Activated CD8-positive, alpha-beta memory T cell treated with anti-CD3 and anti-CD28 coated beads, Interleukin-2, amount 50 U/mL, for 1 hour (primary cell): ENCODE measurements around the gene RPLP2.

Source experiments
- DNase-seq: peaks from one replicate; pipeline ENCODE4 v3.0.0-alpha.2; 2020; ENCODE audit errors: extremely low read depth

Gene RPLP2

DNA sequence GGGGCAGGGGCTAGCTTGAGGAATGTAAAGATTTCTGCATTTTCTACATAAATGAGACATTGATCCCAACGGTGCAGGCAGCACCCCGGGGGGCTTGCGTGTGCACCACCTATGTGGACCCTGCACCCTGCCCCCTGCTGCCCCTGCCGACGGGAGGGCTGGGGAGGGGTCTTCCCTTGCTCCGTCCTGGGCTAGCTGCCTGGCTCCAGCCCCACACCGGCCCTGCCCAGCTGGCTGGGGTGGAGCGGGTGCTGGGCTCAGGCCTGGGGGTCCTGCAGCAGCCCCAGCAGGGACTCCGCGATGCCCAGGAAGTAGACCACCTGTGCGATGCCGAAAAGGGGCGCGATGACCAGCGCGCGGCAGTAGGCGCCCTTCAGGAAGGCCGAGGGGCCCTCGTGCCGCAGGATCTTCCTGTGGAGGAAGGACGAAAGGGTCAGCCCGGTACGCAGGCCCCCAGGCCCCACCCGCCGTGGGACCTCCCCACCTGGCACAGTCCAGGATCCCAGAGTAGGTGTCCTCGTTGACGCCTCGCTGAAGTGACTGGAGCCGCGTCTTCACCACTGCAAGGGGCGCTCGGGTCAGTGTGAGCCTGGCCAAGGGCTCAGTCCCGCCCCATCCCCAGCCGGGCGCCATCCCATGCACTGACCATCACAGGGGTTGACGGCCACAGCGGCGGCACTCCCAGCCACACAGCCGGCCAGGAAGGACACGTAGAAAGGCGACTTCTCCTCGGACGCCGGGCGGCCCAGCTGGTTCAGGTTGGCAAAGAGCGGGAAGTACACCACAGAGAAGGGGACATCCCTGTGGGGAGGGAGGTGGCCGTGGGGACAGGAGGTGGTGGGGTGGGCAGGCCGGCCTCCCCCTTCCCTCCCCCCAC lies 17.9 kb upstream of the RPLP2 start:
- DNase-seq = no peak

DNA sequence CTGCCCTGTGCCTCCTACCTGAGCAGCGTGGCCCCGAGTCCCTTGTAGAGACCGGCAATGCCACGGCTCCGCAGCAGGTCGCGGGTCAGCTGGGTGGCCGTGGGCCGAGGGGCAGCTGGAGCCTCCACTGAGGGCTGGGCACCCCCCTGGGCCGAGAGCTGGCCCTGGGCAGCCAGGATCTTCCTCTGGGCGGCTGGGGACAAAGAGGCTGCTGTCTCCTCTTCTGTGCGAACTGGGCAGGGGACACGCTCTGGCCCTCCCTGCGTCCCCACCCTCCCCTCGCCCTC lies 17.3 kb upstream of the RPLP2 start:
- DNase-seq = no peak

DNA sequence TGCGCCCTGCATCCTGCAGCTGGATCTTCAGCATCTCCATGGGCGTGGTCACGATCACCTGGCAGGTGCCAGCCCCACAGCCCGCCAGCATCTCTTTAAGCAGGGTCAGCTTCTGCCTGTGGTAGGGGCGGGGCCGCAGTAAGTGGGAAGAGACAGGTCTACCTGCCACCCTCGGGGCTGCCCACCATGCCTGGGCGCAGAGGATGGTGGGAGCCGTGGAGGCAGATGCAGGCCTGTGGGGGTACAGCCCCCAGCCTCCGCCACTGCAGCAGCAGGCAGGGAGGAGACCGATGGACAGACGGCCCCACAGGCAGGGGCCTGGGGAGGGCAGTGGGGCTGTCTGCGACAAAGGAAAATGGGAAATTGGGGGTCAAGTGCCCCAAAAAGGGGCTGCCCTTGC lies 16.9 kb upstream of the RPLP2 start:
- no peak for DNase-seq

DNA sequence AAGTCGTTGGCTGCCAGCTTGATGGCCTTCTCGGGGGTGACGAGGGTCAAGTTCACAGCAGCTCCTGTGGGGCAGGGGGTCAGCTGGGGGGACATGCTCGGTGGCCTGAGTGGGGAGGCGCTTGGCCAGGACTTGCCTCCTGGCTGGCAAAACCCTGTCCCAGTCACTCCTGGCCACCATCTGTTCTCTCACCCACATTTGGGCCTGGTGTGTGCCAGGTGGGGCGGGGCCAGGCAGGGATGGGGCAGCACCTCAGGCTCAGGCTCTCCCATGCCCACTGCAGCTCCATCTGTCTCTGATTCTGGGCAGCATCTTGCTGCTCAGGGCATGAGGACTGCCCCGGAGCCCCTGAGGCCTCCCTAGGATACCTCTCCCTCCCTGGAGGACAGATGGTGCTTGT lies 16.2 kb upstream of the RPLP2 start:
- DNase-seq = no peak

DNA sequence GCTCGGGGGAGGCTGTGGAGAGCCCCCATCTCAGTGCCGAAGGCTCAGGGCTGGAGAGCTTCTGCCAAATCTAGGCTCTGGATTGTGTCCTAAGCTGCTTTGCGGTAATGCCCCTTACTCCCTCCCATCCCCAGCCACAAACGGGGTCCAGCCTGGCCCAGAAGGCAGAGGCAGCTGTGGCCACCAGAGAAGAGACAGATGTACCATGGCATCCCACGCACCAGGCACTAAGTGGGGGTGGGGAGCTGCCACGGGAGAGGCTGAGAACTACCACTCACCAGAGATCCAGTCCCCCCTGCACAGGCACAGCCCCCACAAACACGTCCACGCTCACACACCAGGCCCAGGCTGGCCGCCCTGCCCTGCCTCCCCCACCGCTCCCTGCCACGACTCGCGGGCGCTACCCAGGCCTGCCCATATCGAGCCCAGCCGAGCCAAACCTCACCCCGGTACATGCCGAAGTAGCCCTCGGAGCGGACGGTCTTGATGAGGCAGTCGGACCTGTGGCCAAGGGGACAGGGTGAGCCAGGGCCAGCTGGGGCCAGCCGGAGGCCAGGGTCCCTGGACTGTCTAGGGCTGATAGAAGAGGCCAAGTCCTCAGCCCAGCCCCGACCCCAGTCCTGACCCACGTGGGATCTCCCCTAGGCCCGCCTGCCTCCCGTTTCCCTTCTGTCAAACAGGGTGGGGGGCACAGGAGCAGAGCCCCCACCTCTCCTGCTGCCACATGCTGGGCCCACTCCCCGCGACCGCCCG lies 15.6 kb upstream of the RPLP2 start:
- no peak for DNase-seq

DNA sequence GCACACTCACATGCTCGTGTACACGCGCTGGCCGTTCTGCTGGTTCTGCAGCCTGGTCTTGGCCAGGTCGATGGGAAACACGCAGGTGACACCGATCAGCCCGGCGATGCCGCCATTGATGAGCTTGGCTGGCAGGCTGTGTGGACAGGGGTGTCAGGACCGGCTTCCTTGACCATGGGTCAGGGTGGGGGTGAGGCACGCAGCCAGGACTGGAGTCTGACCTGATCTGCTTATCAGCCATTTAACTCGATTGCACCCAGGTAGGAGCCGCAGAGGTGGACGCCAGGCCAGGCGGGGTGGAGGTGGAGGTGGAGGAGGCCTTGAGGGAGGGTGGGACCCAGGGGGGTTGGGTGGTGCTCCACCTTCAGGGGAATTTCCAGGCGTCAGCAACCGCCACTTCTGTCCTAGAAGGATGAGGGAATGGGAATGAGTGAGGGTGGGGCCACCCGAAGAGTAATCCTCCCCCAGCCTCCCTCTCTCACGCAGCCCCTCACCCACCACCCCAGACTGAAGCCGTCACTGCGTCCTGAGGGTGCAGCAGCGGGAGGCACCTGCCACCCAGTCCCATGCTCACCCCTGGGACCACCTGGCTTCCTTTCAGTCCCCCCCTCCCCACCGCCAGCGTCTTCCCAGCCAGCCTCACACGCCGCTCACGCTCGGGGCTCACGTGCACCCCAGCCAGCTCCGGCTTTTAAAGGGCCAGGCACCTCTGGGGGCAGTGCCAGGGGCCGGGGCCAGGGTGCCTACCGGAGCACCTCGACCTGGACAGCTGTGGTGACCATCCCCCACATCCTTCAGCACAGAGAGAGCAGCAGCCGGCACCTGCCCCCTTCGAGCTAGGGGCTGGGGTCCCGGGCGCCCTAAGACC lies 14.8 kb upstream of the RPLP2 start:
- DNase-seq = no peak

DNA sequence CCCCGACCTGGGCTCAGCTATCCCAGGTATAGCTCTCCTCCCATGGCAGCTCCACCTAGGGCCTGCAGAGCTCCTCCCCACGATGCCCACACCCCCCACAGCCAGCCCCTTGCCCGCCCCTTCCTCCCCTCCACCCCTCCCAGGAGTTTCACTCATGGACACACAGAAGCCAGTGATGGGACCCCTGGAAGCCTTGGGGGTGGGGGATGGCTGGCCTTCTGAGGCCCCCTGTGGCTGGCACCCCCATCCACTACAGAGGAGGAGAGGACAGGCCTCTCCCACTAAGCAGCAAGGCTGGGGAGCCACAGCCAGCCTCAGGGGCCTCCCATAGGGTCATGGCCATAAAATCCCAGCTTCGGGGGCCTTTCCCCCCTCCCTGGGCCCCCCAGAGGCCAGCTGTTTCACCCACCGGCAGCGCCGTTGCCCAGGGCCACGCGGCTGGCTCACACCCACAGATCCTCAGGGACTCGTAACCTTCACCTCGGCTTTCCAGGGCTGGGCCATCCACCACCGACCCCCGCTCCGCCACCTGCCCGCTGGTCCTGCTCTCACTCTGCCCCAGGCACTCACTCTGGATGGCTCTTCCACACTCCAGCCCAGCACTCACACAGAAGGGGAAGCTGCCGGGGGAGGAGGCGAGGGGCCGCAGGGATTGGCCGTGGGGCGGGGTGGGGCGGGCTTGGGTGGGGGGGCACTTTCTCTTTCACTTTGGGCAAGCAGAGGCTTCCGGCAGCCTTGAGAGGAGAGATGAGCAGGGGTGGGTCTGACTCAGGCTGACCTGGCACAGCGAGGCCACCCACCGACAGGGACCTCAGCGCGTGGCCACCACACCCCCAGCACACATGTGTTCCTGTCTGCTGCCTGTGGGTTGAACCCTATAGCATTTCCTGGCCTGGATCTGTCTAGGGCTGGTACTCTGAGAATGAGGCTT lies 13.9 kb upstream of the RPLP2 start:
- peak; percentile 39 for DNase-seq

DNA sequence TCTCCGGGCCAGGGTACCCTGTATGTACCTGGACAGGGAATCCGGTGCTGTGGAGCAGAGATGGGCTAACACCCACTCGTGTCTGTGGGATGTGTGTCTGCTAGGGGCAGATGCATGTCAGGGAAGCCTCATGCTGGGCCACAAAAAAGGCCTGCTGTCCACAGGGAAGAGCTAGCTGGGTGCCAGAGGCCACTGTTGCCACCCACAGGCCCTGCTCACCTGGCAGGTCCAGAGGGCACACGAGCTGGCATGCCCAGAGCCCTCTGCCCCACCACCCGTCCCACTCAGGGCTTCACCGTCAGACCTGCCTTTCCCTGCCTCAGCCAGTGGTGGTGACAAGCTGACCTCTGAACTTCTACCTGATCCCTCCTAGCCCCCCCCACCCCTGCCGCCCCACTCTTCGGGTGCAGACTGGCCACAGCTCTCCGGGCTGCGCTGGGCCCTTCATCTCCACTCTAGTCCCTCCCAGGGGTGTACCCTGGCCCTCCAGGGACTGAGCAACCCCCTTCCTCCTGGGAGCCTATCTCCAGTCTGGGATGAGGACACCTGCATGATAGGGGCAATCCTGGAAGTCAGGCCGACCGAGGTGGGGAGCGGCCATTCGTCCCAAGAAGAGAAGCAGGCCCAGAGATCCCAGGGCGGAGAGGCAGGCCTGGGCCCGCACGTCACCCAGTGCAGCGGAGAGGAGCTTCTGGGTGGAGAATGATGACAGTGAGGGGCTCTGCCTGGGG lies 13.0 kb upstream of the RPLP2 start:
- DNase-seq = no peak

DNA sequence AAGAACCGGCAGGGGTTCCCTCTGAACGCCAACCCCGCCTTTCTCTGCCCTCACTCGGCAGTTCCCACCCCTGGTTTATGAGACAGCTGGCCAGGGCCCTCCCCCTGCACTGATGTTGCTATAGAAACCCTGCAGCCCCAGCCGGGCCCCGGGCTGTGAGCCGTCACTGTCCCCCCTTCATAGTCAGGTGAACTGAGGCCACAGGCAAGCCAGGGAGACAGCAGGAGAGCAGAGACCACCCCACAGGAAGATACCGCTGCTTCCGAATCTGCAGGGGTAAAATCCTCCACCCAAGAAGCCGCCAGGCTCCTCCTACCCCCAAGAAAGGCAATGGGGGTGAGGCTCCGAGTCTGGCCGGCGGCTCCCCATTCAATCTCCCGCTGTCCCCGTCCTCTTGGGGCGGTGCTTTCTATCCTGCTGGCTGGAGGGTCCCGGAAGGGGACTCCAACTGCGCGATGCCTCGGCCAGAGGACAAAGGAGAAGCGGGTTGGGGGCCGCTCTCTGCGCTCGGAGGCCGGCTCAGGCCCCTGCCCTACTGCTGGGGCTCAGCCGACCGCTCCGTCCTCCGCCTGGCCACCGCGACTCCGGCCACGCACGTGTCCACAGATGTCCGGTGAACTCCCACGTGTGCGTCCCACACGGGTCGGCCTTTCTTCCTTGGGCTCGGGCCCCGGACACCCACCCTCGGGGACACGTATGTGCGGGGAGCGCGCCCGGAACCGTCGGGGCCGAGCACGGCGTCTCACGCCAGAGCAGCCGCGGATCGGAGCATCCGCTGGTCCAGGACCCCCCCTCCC lies 12.3 kb upstream of the RPLP2 start:
- DNase-seq = peak; percentile 62

DNA sequence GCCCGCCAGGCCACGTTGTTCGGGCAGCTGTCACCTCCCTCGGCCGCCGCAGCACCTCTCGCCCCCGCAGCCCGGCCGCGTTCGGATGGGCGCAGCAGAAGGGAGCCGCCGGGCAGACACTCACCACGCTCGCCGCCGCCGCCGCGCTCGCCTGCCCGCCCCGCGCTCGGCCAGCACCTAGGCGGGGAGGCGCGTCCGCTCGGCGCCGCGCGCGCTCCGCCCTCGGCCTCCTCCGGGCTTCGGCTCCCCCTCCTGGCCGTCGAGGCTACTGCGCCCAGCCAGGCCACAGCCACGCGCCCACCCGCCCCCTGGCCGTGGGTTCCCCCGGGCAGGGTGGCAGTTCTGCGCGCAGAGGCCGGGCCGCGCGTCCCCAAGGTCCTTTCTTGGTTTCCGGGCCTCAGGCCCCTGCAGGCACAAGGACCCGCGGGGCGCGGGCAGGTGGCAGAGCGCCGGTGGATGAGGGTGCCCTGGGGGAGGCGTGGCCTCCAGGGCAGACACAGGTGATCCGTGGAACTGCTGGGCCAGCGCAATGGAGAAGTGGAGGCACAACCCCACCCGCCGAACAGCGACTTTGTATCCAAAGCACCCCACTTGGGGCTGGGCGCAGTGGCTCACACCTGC lies 11.6 kb upstream of the RPLP2 start, which contains the start of gene SLC25A22:
Gene SLC25A22 (minus strand): TSS at position 189 of the 621 bp plus-strand sequence. CDS start 3,275 bp downstream, outside the sequence.
- no peak for DNase-seq

DNA sequence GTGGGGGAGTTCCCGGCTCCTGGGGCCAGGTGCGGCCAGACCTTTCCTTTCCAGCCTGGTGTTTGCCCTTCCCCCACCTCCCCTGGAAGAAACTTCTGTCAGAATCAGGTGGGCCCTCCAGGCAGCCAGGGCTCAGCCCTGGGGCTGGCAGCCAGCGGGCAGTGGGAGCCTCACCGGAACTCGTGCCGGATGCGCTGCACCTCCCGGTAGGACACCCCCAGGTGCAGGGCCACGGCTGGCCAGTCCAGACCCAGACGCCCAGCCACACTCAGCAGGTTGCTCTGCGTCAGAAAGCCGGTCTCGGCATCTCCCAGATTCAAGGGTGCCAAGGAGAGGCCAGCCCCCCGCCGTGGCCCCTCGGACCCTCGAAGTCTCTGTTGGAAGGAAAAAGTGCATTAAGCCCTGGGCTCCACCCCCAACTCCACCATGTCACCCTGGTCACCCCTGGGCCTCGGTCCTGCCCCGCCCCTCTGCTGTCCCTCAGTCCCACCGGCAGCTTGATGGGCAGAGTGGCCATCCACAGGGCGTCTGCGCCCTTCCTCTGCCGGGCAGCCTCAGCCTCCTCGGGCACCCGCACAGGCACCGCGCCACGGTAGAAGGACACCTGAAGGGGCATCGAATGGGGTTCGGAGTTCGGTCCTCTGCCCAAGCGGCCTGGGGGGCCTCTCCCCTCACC lies 10.0 kb upstream of the RPLP2 start:
- no peak for DNase-seq

DNA sequence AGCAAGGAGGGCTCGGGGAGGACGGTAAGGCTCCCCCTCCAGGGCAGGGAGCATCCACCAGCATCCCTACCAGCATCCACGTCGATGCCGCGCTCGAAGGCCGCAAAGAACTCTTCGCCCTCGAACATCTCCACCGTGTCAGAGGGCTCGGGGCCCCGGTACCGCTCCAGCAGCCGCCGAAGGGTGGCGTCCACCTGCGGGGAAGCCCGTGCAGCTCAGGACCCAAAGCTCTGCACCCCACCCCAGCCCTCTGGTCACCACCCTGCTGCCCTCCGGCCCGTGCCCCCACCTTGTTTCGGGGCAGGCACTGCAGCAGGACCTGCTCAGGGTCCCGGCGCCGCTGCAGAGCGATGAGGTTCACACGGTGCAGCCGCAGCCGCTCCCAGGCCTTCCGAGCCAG lies 9.3 kb upstream of the RPLP2 start:
- no peak for DNase-seq

DNA sequence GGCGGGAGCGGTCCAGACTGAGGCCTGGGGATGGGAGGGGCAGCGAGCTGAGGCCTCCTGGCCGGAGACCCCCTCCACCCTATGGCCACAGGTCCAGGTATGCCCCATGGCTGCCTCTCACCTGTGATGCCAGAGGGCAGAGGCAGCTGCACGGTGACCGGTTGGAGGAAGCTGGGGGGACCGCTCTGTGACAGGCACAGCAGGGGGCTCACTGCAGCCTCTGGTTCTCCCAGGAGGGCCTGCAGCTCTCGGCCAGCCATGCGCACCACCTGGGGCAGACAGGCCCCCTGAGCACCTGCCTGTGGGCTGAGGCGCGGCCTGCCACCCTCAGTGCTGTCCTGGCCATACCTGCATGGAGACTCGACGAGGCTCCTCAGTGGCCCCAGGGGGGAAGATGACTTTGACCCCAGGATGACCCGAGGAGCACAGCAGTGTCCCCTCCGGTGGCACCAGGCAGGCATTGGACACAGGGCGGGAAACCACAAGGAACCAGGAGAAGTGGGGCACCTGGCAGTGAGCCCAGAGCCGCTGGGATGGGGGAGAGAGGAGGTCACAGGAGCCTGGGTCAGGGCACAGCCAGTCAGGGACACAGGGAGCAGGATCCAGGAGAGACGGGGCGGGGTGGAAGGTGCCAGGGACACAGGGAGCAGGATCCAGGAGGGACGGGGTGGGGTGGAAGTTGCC lies 8.5 kb upstream of the RPLP2 start:
- no peak for DNase-seq

DNA sequence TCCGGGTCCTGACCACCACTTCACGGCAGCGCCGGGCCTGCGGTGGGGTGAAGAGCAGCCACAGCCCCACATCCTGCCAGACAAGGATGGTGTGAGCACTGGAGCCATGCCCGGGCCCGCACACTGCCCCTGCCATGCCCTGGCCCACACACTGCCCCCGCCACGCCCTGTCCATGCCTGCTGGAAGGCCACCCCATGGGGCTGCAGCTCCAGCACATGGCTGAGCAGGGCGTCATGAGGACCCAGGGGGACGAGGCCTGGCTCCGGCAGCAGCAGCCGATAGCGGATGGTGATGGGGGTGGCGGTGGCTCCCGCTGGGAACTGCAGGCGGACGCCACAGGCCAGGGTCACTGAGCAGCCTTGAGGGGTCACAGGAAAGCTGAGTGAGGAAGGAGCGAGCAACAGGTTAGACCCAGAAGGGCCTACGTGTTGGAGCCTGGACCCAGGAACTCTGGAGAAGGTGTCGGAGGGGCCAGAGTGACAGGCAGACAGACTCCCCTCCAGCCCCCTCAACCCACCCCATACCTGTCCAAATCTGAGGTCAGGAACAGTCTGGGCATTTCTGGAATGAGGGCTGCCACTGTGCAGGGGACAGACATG lies 7.6 kb upstream of the RPLP2 start:
- DNase-seq = no peak

DNA sequence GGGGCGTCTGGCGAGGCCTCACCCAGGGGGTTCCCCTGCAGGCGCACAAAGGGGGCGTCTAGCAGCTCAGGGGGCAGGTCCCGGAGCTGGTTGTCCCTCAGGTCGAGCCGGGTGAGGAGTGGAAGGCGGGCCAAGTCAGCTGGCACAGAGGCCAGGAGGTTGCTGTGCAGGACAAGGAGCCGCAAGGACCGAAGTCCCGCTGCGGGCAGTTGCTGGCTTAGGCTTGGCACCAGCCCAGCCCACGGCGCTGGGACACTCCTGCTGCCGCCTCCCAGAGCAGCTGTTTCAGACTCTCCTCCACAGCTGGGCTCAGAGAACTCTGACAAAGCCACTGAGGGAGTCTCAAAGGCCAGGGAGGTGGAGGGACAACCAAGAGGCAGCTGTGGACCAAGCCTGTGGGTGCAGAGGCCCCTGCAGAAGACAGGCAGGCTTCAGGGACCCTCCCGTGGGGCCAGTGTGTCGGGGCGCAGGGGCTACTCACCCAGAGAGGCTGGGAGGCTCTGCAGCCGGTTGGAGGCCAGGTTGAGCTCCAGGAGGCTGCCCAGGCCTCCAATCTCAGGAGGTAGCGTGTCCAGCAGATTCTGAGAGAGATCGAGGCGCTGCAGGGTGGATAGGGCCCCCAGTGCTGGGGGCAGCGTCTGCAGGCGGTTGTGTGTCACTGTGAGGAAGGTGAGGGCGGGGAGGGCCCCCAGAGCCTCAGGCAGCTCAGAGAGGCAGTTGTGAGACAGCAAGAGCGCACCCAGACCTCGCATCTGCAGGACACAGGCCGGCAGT lies 6.9 kb upstream of the RPLP2 start:
- DNase-seq = no peak

DNA sequence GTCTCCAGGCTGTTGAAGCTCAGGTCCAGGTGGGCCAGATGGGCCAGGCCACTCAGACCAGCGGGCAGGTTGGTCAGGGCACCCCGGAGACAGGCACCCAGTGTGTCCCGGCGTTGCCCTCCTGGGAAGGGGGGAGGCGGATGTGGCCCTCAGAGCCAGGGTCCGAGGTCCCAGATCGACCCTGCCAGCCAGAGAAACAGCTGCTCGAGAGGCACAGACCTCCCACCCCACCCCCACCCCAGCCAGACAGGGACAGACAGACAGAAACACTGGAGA lies 6.4 kb upstream of the RPLP2 start:
- DNase-seq = no peak
